HepG2 (cell line): ENCODE results near the gene ASB16. TPM values are rescaled to one million over a fixed set of nuclear protein-coding genes. Genes with fewer than 3 reads are reported as not detected.
A peak's percentile ranks its signal among the peaks of the same experiment; 100 is the strongest.

Source experiments
- CBX2 ChIP-seq, 2 experiments: fragments of 200-600 bp in 1 of 2; sonication (generic); formaldehyde crosslinking in 1 of 2; IDR thresholded peaks; 2 replicates each; pipeline versions ENCODE4 v1.7.0 to v1.8.1; 2018 to 2022; ENCODE audit warnings: low read depth in 2 of 2, low read length in 1 of 2, mild to moderate bottlenecking in 1 of 2, missing genetic modification reagents in 1 of 2
- FOXA3 ChIP-seq: IDR thresholded peaks from 2 replicates; pipeline ENCODE4 v1.6.1; 2016; ENCODE audit warnings: missing genetic modification reagents, missing compliant biosample characterization
- HMGXB4 ChIP-seq, 2 experiments: sonication (generic) in 1 of 2; formaldehyde crosslinking in 1 of 2; IDR thresholded peaks; 2 replicates each; pipeline versions ENCODE4 v1.4.0 to v1.6.1; 2018 to 2020; ENCODE audit warnings: missing genetic modification reagents in 2 of 2, borderline replicate concordance in 1 of 2, low read depth in 1 of 2, mild to moderate bottlenecking in 1 of 2, missing biosample characterization in 1 of 2
- JARID2 ChIP-seq: sonication (generic); formaldehyde crosslinking; IDR thresholded peaks from 2 replicates; pipeline ENCODE4 v1.8.1; 2023; ENCODE audit warnings: missing genetic modification reagents, inconsistent platforms; ENCODE audit not compliant: insufficient replicate concordance
- MIER3 ChIP-seq: IDR thresholded peaks from 2 replicates; pipeline ENCODE4 v1.6.1; 2016; ENCODE audit warnings: missing compliant biosample characterization, borderline replicate concordance
- REL ChIP-seq: sonication (generic); formaldehyde crosslinking; conservative IDR thresholded peaks from 2 replicates; pipeline ENCODE4 v1.8.0; 2022; ENCODE audit warnings: mild to moderate bottlenecking, missing genetic modification reagents, moderate library complexity
- TBX2 ChIP-seq: sonication (generic); formaldehyde crosslinking; IDR thresholded peaks from 2 replicates; pipeline ENCODE4 v1.5.0; 2020; ENCODE audit warnings: missing genetic modification reagents, mild to moderate bottlenecking, borderline replicate concordance
- ZNF335 ChIP-seq: sonication (generic); formaldehyde crosslinking; IDR thresholded peaks from 2 replicates; pipeline ENCODE4 v1.4.0; 2020; ENCODE audit warnings: missing genetic modification reagents
- ZNF777 ChIP-seq: sonication (generic); formaldehyde crosslinking; IDR thresholded peaks from 2 replicates; pipeline ENCODE4 v1.4.0; 2020; ENCODE audit warnings: missing genetic modification reagents
- polyA plus RNA-seq, 8 experiments: library from polyadenylated mRNA; depleted of rRNA in 3 of 8; stranded (reverse) in 7 of 8; unstranded in 1 of 8; fragments of >200 nt; fragmentation: Illumina TruSeq in 4 of 8; extraction: Trizol in 4 of 8; gene quantifications; 2 replicates each; pipeline versions ENCODE4 v1.2.1 to v1.2.3, GENCODE V29; 2011 to 2016; ENCODE audit warnings: low read depth in 4 of 8, missing spikeins in 1 of 8, mixed read lengths in 1 of 8; ENCODE audit not compliant: insufficient read depth in 1 of 8
- total RNA-seq, 5 experiments: library from RNA; depleted of rRNA; stranded (reverse); fragments of >200 nt; fragmentation: Illumina TruSeq; extraction: Trizol; gene quantifications; 2 replicates each; pipeline ENCODE4 v1.2.3, GENCODE V29; 2016; ENCODE audit warnings: low read depth in 1 of 5
- TF ChIP-seq, protein P1 (sequence below): sonication (generic); formaldehyde crosslinking; IDR thresholded peaks from 2 replicates; pipeline ENCODE4; 2020; ENCODE audit warnings: missing genetic modification reagents, mild to moderate bottlenecking, borderline replicate concordance
- TF ChIP-seq, protein P2 (sequence below): sonication (generic); formaldehyde crosslinking; IDR thresholded peaks from 2 replicates; pipeline ENCODE4 v1.4.0; 2020; ENCODE audit warnings: mild to moderate bottlenecking, missing genetic modification reagents

The ASB16 gene
- total and polyA plus RNA-seq, 2 of the 13 experiments (the other 11 are each of a cell fraction or from before 2014, with no cell fraction given) = 0.07 TPM; not detected in 1

DNA sequence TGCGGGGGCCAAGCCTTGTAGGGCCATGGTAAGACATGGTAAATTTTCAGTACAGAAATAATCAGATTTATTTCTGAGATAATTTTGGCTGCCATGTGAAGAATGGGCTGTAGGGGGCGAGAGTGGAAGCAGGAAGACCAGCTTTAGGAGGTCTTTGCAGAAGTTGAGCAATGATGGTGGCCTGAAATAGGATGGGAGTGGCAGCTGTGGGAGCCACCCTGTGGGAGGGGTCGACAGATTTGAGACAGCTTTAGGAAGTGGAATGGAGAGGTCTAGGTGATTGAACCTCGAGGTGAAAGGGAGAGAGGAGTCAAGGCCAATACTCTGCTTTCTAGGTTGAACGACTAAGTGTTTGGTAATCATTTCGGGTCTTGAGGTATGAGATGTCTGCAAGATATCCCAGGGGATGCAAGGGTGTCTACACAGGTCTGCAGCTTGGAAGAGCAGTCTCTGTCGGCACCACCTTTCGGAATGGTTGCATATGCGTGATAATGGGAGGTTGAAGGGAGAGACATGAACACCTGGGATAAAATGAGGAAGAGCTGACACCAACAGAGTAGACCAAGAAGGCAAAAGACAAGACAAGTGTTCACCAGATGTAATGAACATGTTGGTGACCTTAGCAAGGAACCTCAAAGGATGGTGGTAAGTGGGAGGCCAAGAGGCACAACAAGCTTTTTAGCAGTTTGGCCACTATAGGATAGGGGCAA, 33.4 kb downstream of the ASB16 start (continued):
- 0 out of 2 replicates have a peak, but pooled peaks have one; percentile 11 for TF ChIP-seq FOXA3 (CRISPR knock-in tag)
- 0 out of 2 replicates have a peak, but pooled peaks have one; percentile 34 for TF ChIP-seq ZNF335 (CRISPR knock-in tag)
- no peak for TF ChIP-seq CBX2 (IDR thresholded peaks at IDR 0.05; ENCODE audit: low read depth, low read length)
- no peak for TF ChIP-seq CBX2 (CRISPR knock-in tag; IDR thresholded peaks at IDR 0.05; ENCODE audit: low read depth)
- 0 out of 4 replicates have a peak, but pooled peaks of 1 of the 2 experiments have one; percentile 64 for TF ChIP-seq HMGXB4 (CRISPR knock-in tag; IDR thresholded peaks at IDR 0.05; ENCODE audit: borderline replicate concordance in 1 of 2, low read depth in 1 of 2)
- TF ChIP-seq TBX2 = no peak
- TF ChIP-seq REL (CRISPR knock-in tag) = no peak
- 0 out of 2 replicates have a peak, but pooled peaks have one; percentile 30 for TF ChIP-seq MIER3 (CRISPR knock-in tag)
- TF ChIP-seq ZNF777 (CRISPR knock-in tag) = no peak
- TF ChIP-seq, protein P1, sequence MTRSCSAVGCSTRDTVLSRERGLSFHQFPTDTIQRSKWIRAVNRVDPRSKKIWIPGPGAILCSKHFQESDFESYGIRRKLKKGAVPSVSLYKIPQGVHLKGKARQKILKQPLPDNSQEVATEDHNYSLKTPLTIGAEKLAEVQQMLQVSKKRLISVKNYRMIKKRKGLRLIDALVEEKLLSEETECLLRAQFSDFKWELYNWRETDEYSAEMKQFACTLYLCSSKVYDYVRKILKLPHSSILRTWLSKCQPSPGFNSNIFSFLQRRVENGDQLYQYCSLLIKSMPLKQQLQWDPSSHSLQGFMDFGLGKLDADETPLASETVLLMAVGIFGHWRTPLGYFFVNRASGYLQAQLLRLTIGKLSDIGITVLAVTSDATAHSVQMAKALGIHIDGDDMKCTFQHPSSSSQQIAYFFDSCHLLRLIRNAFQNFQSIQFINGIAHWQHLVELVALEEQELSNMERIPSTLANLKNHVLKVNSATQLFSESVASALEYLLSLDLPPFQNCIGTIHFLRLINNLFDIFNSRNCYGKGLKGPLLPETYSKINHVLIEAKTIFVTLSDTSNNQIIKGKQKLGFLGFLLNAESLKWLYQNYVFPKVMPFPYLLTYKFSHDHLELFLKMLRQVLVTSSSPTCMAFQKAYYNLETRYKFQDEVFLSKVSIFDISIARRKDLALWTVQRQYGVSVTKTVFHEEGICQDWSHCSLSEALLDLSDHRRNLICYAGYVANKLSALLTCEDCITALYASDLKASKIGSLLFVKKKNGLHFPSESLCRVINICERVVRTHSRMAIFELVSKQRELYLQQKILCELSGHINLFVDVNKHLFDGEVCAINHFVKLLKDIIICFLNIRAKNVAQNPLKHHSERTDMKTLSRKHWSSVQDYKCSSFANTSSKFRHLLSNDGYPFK (CRISPR knock-in tag) = 0 out of 2 replicates have a peak, but pooled peaks have one; percentile 45
- TF ChIP-seq, protein P2, sequence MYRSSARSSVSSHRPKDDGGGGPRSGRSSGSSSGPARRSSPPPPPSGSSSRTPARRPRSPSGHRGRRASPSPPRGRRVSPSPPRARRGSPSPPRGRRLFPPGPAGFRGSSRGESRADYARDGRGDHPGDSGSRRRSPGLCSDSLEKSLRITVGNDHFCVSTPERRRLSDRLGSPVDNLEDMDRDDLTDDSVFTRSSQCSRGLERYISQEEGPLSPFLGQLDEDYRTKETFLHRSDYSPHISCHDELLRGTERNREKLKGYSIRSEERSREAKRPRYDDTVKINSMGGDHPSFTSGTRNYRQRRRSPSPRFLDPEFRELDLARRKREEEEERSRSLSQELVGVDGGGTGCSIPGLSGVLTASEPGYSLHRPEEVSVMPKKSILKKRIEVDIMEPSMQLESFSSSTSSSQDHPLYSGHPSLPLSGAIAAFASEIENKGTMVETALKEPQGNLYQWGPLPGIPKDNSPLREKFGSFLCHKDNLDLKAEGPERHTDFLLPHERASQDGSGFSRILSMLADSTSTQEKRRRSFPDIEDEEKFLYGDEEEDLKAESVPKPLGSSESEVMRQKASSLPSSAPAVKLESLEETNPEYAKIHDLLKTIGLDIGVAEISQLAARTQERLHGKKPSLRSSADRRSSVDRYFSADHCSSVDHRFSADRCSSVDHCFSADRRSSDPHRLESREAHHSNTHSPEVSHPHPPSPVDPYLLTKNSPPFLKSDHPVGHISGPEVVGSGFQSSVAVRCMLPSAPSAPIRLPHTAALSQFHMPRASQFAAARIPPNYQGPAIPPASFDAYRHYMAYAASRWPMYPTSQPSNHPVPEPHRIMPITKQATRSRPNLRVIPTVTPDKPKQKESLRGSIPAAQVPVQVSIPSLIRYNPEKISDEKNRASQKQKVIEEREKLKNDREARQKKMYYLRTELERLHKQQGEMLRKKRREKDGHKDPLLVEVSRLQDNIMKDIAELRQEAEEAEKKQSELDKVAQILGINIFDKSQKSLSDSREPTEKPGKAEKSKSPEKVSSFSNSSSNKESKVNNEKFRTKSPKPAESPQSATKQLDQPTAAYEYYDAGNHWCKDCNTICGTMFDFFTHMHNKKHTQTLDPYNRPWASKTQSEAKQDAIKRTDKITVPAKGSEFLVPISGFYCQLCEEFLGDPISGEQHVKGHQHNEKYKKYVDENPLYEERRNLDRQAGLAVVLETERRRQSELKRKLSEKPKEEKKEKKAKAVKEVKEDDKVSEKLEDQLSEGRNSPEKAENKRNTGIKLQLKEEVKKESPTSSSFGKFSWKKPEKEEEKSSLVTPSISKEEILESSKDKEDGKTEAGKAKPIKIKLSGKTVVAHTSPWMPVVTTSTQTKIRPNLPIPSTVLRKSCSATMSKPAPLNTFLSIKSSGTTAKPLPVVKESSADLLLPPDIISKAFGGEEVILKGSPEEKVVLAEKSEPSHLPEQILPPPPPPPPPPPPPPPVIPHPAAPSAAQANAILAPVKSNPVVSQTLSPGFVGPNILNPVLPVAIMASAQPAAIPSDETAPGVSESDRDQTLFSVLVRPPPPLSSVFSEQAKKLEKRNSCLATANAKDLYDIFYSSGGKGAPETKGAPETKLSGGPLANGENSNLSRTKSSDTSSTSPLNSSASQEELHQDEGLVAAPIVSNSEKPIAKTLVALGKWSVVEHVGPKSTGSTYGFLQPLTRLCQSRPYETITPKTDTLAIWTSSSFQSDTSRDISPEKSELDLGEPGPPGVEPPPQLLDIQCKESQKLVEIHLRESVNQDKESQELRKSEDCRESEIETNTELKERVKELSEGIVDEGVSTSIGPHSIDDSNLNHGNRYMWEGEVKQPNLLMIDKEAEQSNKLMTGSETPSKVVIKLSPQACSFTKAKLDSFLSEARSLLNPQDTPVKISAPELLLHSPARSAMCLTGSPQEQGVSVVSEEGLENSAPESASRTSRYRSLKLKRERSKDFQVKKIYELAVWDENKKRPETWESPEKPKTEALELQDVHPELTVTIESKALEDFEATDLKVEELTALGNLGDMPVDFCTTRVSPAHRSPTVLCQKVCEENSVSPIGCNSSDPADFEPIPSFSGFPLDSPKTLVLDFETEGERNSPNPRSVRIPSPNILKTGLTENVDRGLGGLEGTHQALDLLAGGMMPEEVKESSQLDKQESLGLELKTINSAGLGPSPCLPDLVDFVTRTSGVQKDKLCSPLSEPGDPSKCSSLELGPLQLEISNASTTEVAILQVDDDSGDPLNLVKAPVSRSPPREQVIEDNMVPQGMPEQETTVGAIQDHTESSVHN = no peak
- no peak for TF ChIP-seq JARID2
